ENCODE measurements around the gene WIZ. TPM values are rescaled to one million over a fixed set of nuclear protein-coding genes. Genes with fewer than 3 reads are reported as not detected.

Gene WIZ
- total RNA-seq, 2 experiments from 2014 or later, result 21.2 to 22.6 TPM

DNA sequence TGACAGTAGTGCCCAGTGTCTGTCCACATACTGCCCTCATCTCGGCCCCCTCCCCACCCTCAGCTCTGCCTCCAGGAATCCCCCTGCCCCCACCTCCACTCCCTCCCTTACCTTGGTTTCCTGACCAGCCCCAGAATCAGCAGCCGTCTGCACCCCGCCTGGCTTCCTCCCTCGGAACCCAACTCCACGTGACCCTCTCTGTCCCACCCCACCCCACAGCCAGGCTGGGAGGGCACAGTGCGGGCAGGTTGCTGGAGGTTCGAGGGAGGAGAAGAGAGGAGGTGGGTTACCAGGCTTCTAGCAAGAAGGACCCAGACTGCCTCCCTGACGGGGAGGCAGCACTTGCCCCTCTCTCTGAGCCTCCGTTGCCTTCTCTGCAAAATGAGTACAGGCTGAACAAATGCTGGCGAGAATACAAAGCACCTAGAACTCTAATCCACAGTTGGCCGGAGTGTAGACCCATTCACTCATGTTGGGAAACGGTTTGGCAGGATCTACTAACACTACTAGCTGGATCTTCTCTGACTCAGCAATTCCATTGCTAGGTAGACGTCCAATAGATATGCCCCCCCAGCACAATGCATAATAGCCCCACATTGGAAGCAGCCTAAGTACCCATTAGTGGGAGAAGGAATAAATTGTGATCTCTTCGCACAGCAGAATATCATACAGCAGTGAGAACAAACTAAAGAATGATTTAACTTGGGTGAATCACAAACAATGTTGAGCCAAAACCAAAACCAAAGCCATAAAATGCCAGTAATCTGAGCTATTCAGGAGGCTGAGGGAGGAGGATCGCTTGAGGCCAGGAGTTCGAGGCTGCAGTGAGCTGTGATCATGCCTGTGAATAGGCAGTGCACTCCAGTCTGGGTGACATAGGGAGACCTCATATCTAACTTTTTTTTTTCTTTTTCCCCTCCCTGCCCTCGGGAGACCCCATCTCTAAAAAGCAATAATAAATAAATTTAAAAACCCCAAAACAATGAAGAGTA, 14.9 kb upstream of the WIZ start, which contains the start of gene RASAL3:
RASAL3 (minus strand) TSS at position 151 of the 992 bp plus-strand sequence. CDS start 186 bp downstream, outside the sequence.
- Mint-ChIP-seq H3K27me3 (peaks cover 3% of the 10 kb centered on the region), H3K9me3 (ENCODE audit: low read depth) (peaks cover 2% of the 10 kb centered on the region), H3K36me3 (ENCODE audit: low read depth) (peaks cover 32% of the 10 kb centered on the region), H3K4me1 (peaks cover 69% of the 10 kb centered on the region), H3K4me3 (peak within 1 kb of the TSS; percentile 84), H3K27ac (peak within 1 kb of the TSS; percentile 94)
- intact Hi-C loops (cut with DNase I, micrococcal nuclease), result loop anchor here in 1 of 2 experiments (1.0 to 10.0 kb wide), 6 partner anchors 45 to 1090 kb away; partner anchors contain the start of genes BRD4 and TPM4
- DNase-seq (peak; percentile 75), ATAC-seq (peak; percentile 55)
- ChIA-PET CTCF (interaction anchor here (1.0 to 1.2 kb wide), 3 partner anchors 15 to 91 kb away, joined by 3 read pairs; partner anchors contain the start of gene WIZ), POLR2A (interaction anchor here (0.6 to 1.0 kb wide), 3 partner anchors 46 to 166 kb away, joined by 3 to 4 read pairs (median 4); partner anchors contain the start of gene AKAP8L)

DNA sequence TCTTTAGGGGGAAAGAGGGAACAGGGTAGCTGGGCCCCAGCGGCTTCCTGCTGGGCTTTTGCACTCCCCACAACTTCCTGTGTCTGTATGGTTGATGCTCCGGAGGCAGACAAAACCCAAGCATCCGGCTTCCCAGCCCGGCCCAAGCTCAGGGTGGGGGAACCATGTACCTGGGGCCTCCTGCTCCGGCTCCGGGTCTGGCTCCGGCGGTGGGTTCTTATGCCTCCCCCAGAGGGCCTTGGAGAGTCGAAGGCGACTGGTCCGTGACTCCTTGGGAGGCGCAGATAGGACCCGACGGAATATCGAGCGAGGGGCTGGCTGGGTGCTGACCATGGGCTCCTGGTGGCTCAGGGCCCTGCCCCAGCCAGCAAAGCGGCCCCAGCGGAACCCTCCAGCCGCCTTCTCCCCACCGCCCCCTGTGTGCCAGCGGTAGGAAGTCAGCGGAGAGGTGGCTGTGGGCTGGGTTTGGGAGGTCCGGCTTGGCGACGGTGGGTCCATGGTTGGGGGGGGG, 14.2 kb upstream of the WIZ start:
- Mint-ChIP-seq H3K27me3 (peaks cover under 1% of the 10 kb centered on the region), H3K27ac (peak overlapping the region; percentile 94), H3K4me1 (peaks cover 63% of the 10 kb centered on the region), H3K9me3 (ENCODE audit: low read depth) (peaks cover 2% of the 10 kb centered on the region), H3K4me3 (peak overlapping the region; percentile 84), H3K36me3 (ENCODE audit: low read depth) (peaks cover 36% of the 10 kb centered on the region)
- intact Hi-C loops (cut with DNase I, micrococcal nuclease), result loop anchor here in 1 of 2 experiments (1.0 to 10.0 kb wide), 6 partner anchors 14 to 1089 kb away; partner anchors contain the start of genes AKAP8 and TPM4
- peak; percentile 76 for ATAC-seq
- DNase-seq, result peak; percentile 87
- ChIA-PET CTCF (interaction anchor here (1.0 to 1.2 kb wide), 3 partner anchors 14 to 92 kb away, joined by 3 to 7 read pairs (median 4); partner anchors contain the start of gene WIZ), POLR2A (interaction anchor here (0.5 to 1.5 kb wide), 6 partner anchors 10 to 373 kb away, joined by 3 to 4 read pairs (median 3); partner anchors contain the start of gene AKAP8)

- Mint-ChIP-seq H3K27ac (peak overlapping the region; percentile 94), H3K27me3 (no peaks in the 10 kb centered on the region), H3K36me3 (ENCODE audit: low read depth) (peaks cover 42% of the 10 kb centered on the region), H3K4me3 (no peak overlapping the region), H3K9me3 (ENCODE audit: low read depth) (no peaks in the 10 kb centered on the region), H3K4me1 (peaks cover 41% of the 10 kb centered on the region)
- ChIA-PET CTCF (no interaction called here), POLR2A (no interaction called here)
- intact Hi-C loops (cut with DNase I, micrococcal nuclease), result loop anchor here in 1 of 2 experiments (10.0 kb wide), 2 partner anchors 613 to 1087 kb away; partner anchors contain the start of gene TPM4
- ATAC-seq, result no peak
- no peak for DNase-seq
Observed at GRCh38 chr19:15461694-15462093, 11.9 kb upstream of the WIZ start.

DNA sequence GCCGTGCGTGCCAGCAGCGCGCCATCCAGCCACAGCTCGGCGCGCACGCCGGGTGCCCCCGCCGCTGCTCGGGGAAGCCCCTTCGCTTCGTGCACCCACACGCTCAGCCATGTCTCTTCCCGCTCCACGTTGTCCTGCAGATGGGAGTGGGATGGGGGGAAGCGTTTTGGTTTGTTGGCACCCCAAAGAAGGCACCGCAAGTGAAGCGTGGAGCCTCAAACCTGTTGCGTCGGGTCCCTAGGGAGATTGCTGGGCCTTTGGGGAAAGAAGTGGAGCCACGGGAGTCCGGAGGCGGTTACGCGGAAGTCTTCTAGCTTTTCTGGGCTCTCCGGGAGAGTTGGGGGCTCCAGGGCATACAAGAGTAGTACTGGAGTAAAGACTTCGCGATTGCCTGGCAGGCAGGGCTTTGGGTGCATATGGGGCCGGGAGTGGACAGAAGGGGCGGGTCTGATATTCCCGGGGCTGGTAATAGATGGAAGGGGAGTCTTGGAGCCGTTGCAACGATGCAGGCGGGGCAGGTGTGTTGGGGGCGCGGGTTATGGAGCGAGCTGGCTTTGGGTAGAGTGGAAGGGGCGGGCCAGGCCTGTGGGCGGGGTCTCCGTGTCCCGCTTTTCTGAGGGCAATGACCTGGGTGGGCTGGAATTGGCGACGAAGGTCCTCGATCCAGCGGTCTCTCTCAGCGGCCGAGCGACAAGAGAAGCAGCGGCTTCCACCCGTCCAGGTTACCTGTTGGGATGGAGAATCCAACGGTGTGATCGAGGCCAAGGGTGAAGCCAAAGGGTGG, 8.1 kb upstream of the WIZ start:
- ATAC-seq, result no peak
- no peak for DNase-seq
- intact Hi-C loops (cut with DNase I, micrococcal nuclease), result no loop called here
- ChIA-PET POLR2A (no interaction called here), CTCF (no interaction called here)
- Mint-ChIP-seq H3K27ac (no peak overlapping the region), H3K27me3 (no peaks in the 10 kb centered on the region), H3K36me3 (ENCODE audit: low read depth) (peaks cover 65% of the 10 kb centered on the region), H3K4me3 (no peak overlapping the region), H3K9me3 (ENCODE audit: low read depth) (no peaks in the 10 kb centered on the region), H3K4me1 (peaks cover 19% of the 10 kb centered on the region)

DNA sequence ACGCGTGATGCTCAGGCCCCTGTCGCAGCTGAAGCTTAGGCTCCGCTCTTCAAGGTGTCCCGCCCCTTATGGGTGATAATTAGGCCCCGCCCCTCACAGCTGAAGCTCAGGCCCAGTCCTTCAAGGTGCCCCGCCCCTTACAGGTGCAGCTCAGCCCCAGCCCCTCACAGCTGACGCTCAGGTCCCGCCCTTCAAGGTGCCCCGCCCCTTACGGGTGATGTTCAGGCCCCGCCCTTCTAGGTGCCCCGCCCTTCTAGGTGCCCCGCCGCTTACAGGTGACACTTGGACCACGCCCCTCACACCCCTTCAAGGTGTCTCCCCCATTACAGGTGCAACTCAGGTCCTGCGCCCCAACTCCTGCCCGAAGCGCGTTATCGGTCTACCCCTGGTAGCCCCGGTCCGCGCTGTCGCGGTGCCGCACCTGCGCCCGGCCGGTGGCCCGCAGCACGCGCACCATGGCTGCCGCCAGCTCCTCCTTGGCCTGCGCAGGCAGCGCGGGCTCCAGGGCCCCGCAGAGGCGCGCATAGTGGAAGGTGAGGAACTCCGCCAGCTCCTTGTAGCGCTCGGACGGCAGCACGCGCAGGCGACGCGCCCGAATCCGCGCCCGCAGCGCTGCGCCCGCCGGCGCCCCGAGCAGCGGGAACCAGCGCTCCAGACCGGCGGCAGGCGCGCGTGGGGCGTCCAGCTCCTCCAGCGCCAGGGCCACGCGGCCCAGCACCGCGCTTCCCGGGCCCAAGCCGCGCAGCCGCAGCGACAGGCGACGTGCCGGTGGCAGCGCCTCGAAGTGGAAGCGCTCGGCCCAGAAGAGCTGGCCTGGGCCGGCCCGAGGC, 7.3 kb upstream of the WIZ start:
- Mint-ChIP-seq H3K27ac (no peak overlapping the region), H3K27me3 (no peaks in the 10 kb centered on the region), H3K36me3 (ENCODE audit: low read depth) (peaks cover 68% of the 10 kb centered on the region), H3K9me3 (ENCODE audit: low read depth) (no peaks in the 10 kb centered on the region), H3K4me1 (peaks cover 12% of the 10 kb centered on the region), H3K4me3 (no peak overlapping the region)
- ATAC-seq (peak; percentile 48), DNase-seq (peak; percentile 56)
- intact Hi-C loops (cut with DNase I, micrococcal nuclease), result no loop called here
- POLR2A ChIA-PET, result interaction anchor here (0.7 kb wide), 1 partner anchor 39 kb away, joined by 3 read pairs; the partner anchor contains the start of gene AKAP8L
- CTCF ChIA-PET, result interaction anchor here (1.1 kb wide), 1 partner anchor 99 kb away, joined by 5 read pairs; no protein-coding TSS in a partner anchor

GRCh38 chr19:15456441-15456840, 6.7 kb upstream of the WIZ start:
- Mint-ChIP-seq H3K4me1 (peaks cover 6% of the 10 kb centered on the region), H3K9me3 (ENCODE audit: low read depth) (no peaks in the 10 kb centered on the region), H3K4me3 (no peak overlapping the region), H3K27me3 (no peaks in the 10 kb centered on the region), H3K27ac (no peak overlapping the region), H3K36me3 (ENCODE audit: low read depth) (peaks cover 66% of the 10 kb centered on the region)
- ChIA-PET CTCF (interaction anchor here (1.1 kb wide), 1 partner anchor 99 kb away, joined by 5 read pairs; no protein-coding TSS in a partner anchor), POLR2A (interaction anchor here (0.7 kb wide), 1 partner anchor 38 kb away, joined by 3 read pairs; the partner anchor contains the start of gene AKAP8L)
- intact Hi-C loops (cut with DNase I, micrococcal nuclease), result no loop called here
- DNase-seq (no peak), ATAC-seq (no peak)

DNA sequence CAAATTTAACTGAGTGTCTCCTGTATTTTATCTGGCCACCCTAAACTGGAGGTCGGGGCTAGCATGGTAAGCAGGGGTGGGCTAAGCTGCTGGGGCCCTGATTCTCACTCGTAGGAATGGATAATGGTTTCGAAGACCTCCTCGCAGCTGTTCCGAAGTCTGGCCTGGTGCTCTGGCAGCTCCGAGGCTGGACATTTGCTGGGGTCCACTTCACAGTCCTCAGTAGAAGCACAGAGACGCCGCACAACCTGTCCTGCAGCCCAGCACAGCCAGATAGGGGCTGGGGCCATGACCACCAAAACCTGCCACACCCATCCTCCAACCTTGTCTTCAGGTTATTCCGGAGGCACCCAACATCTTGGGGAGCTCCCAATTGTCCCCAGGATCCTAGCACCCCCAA, 6.2 kb upstream of the WIZ start:
- DNase-seq, result no peak
- H3K4me3 Mint-ChIP-seq, result no peak overlapping the region
- H3K9me3 Mint-ChIP-seq (ENCODE audit: low read depth), result no peaks in the 10 kb centered on the region
- intact Hi-C loops (cut with DNase I, micrococcal nuclease), result no loop called here
- no peak overlapping the region for H3K27ac Mint-ChIP-seq
- peaks cover 68% of the 10 kb centered on the region for H3K36me3 Mint-ChIP-seq (ENCODE audit: low read depth)
- no peak for ATAC-seq
- ChIA-PET POLR2A (no interaction called here), CTCF (interaction anchor here (1.1 kb wide), 1 partner anchor 100 kb away, joined by 5 read pairs; no protein-coding TSS in a partner anchor)
- H3K27me3 Mint-ChIP-seq, result no peaks in the 10 kb centered on the region
- peaks cover 8% of the 10 kb centered on the region for H3K4me1 Mint-ChIP-seq

DNA sequence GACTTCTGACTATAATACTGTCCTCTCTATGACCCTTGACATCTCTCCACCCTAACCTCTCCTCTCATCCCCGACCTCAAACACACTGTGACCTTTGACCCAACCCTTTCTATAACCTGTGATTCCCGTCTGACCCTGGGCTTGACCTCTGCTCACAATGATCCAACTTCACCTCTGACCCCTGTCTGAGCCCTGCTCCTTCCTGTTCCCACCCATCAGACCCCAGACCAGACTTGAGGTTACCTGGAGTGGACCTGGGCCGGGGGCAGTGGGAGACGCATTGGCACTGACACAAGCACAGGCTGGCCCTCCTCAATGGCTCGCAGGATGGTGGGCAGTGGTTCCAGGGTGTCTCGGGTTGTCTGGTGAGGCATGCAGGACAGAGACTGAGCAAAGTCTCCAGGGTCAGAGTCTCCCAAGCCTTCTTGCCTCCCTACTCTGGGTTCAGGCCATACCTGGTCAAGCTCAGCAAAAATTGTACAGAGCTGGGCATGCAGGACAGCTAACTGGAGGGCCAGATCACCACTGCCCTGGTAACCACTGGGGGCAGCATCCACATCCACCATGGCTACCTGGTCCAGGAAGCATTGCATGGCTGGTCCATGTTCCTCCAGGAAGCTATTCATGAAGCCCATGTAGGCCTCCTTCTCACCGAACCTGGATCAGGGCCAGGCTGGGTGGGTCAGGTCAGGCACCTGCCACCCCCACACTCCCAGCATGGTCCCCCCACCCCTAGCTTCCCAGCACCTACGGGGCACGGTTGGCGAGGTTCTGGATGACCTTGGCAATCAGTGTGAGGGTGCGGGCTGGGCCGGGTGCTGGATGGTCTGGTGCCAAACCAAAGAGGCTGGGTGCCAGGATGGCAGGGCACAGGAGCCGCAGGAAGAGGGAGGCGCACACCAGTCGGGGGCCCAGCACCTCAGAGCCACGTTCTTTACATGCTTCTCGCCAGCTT, 4.4 kb upstream of the WIZ start:
- no peaks in the 10 kb centered on the region for H3K9me3 Mint-ChIP-seq (ENCODE audit: low read depth)
- ChIA-PET CTCF (interaction anchor here (0.5 kb wide), 1 partner anchor 1047 kb away, joined by 3 read pairs; no protein-coding TSS in a partner anchor), POLR2A (interaction anchor here (0.6 to 1.0 kb wide), 3 partner anchors 9 to 654 kb away, joined by 3 to 4 read pairs (median 3); no protein-coding TSS in a partner anchor)
- H3K36me3 Mint-ChIP-seq (ENCODE audit: low read depth), result peaks cover 61% of the 10 kb centered on the region
- DNase-seq (no peak), ATAC-seq (no peak)
- no peak overlapping the region for H3K27ac Mint-ChIP-seq
- H3K27me3 Mint-ChIP-seq, result no peaks in the 10 kb centered on the region
- intact Hi-C loops (cut with DNase I, micrococcal nuclease), result no loop called here
- no peak overlapping the region for H3K4me3 Mint-ChIP-seq
- H3K4me1 Mint-ChIP-seq, result peaks cover 11% of the 10 kb centered on the region

DNA sequence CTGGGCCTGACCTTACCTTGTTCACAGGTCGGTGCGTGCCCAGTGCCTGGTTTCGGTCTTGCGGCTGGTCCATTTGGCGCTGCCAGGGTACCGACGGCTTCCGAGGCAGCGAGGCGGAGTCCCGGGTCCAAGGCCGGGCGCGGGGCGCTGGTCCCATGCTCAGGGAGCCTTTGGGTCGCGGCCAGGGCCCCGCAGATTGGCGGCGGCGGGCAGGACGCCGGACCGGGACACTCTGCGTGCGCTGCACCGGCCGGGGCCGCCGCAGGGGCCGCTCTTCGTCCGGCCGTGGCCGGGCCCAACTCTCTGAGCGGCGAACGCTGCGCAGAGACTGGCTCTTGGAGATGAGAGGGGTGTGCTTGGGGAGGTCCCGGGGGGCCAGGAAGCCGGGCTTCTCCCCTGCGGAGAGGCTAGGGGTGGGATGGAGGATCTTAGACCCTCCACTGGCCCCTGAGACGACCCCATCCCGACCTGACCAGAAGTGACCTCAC, 3.4 kb upstream of the WIZ start:
- ChIA-PET CTCF (no interaction called here), POLR2A (interaction anchor here (0.6 to 1.0 kb wide), 2 partner anchors 10 to 103 kb away, joined by 3 to 4 read pairs; no protein-coding TSS in a partner anchor)
- ATAC-seq, result no peak
- intact Hi-C loops (cut with DNase I, micrococcal nuclease), result no loop called here
- Mint-ChIP-seq H3K4me3 (no peak overlapping the region), H3K36me3 (ENCODE audit: low read depth) (peaks cover 56% of the 10 kb centered on the region), H3K27ac (no peak overlapping the region), H3K4me1 (peaks cover 17% of the 10 kb centered on the region), H3K27me3 (no peaks in the 10 kb centered on the region), H3K9me3 (ENCODE audit: low read depth) (no peaks in the 10 kb centered on the region)
- no peak for DNase-seq
